ENCODE measurements around the gene ZNF69. TPM values are rescaled to one million over a fixed set of nuclear protein-coding genes. Genes with fewer than 3 reads are reported as not detected.

ZNF69 gene
- total and polyA plus RNA-seq, 12 donors = 5.5 to 138 (median 11.9) TPM

Other genes with a start within 250 kb of the ZNF69 start
- 1 to 10 TPM; 2.6 to 9.1 (median 4.7) TPM for gene ZNF823, start 148.8 kb upstream of the ZNF69 start, total RNA-seq
- gene ZNF823, start 148.8 kb upstream of the ZNF69 start, polyA plus RNA-seq = 1 to 10 TPM; 2.8 to 4.7 (median 3.6) TPM
- gene ZNF441, start 120.8 kb upstream of the ZNF69 start, total RNA-seq = 10 to 100 TPM in 2 of 9 donors, 1 to 10 TPM in 7; 2.8 to 14.2 (median 7.7) TPM
- gene ZNF441, start 120.8 kb upstream of the ZNF69 start, polyA plus RNA-seq = 1 to 10 TPM; 4.4 to 9.7 (median 6.5) TPM
- 1 to 10 TPM in 8 of 9 donors, under 1 TPM in 1; 0.24 to 7.2 (median 3.7) TPM for gene ZNF491, start 89.3 kb upstream of the ZNF69 start, total RNA-seq
- gene ZNF491, start 89.3 kb upstream of the ZNF69 start, polyA plus RNA-seq = 1 to 10 TPM; 1.2 to 3.5 (median 2.2) TPM
- gene ZNF440, start 73.5 kb upstream of the ZNF69 start, total RNA-seq = 10 to 100 TPM in 4 of 9 donors, 1 to 10 TPM in 5; 4.0 to 14.5 (median 9.5) TPM
- 1 to 10 TPM; 3.4 to 7.3 (median 5.9) TPM for gene ZNF440, start 73.5 kb upstream of the ZNF69 start, polyA plus RNA-seq
- gene ZNF439, start 39.1 kb upstream of the ZNF69 start, total RNA-seq = 10 to 100 TPM in 1 of 9 donors, 1 to 10 TPM in 8; 2.5 to 13.1 (median 5.7) TPM
- 1 to 10 TPM; 4.4 to 9.8 (median 6.3) TPM for gene ZNF439, start 39.1 kb upstream of the ZNF69 start, polyA plus RNA-seq
- gene ZNF700, start 37.3 kb downstream of the ZNF69 start, total RNA-seq = 10 to 100 TPM in 5 of 9 donors, 1 to 10 TPM in 4; 5.5 to 19.7 (median 11.7) TPM
- 10 to 100 TPM in 2 of 3 donors, 1 to 10 TPM in 1; 7.9 to 27.3 (median 25.1) TPM for gene ZNF700, start 37.3 kb downstream of the ZNF69 start, polyA plus RNA-seq
- gene ZNF763, start 77.3 kb downstream of the ZNF69 start, total RNA-seq = 1 to 10 TPM; 1.8 to 6.2 (median 4.2) TPM
- gene ZNF763, start 77.3 kb downstream of the ZNF69 start, polyA plus RNA-seq = 10 to 100 TPM in 1 of 3 donors, 1 to 10 TPM in 2; 5.5 to 11.9 (median 7.2) TPM
- 10 to 100 TPM in 1 of 9 donors, 1 to 10 TPM in 8; 3.1 to 21.7 (median 4.4) TPM for gene ZNF433, start 147.9 kb downstream of the ZNF69 start, total RNA-seq
- 10 to 100 TPM in 1 of 3 donors, 1 to 10 TPM in 2; 6.5 to 12.3 (median 7.2) TPM for gene ZNF433, start 147.9 kb downstream of the ZNF69 start, polyA plus RNA-seq
- gene ZNF878, start 165.2 kb downstream of the ZNF69 start, total RNA-seq = under 1 TPM in 8 of 9 donors, not detected in 1; 0.25 to 0.68 (median 0.28) TPM
- gene ZNF878, start 165.2 kb downstream of the ZNF69 start, polyA plus RNA-seq = under 1 TPM; 0.20 to 0.32 (median 0.24) TPM
- gene ZNF844, start 176.9 kb downstream of the ZNF69 start, total RNA-seq = 10 to 100 TPM in 3 of 9 donors, 1 to 10 TPM in 6; 5.2 to 14.4 (median 9.9) TPM
- gene ZNF844, start 176.9 kb downstream of the ZNF69 start, polyA plus RNA-seq = 10 to 100 TPM in 1 of 3 donors, 1 to 10 TPM in 2; 1.2 to 11.2 (median 2.2) TPM